Motor neuron (in vitro differentiated cells): ENCODE measurements around the gene MIX23. TPM values are rescaled to one million over a fixed set of nuclear protein-coding genes. Genes with fewer than 3 reads are reported as not detected.

Experiments
- ATAC-seq, 8 experiments: fragments of 200-7000 bp; cut with Tn5 transposase; replicated peaks in 6 of 8; 2 replicates each; pipeline ENCODE4 v1.8.0; 2021; ENCODE audit warnings: mild to moderate bottlenecking in 8 of 8, moderate library complexity in 8 of 8
- H3K27ac ChIP-seq, 2 donors: fragments of 250-450 bp; sonication (Bioruptor Pico); 2 replicates each; pipeline ENCODE4 v1.9.0; 2021; ENCODE audit warnings: antibody characterized with exemption in 2 of 2, mild to moderate bottlenecking in 2 of 2, moderate library complexity in 1 of 2
- H3K4me1 ChIP-seq, 2 donors: fragments of 250-450 bp; sonication (Bioruptor Pico); replicated peaks in 1 of 2; 2 replicates each; pipeline ENCODE4 v1.6.1; 2021; ENCODE audit warnings: antibody characterized with exemption in 2 of 2, mild to moderate bottlenecking in 2 of 2, moderate library complexity in 1 of 2
- H3K4me3 ChIP-seq, 5 donors: fragments of 250-450 bp; sonication (Bioruptor Pico); 2 replicates each; pipeline ENCODE4 v1.9.0; 2021; ENCODE audit warnings: antibody characterized with exemption in 5 of 5, mild to moderate bottlenecking in 5 of 5, moderate library complexity in 4 of 5
- WGBS, 10 experiments: fragments of 450-650 bp; shearing (Covaris generic); methylation state at CpG; one replicate each; pipeline ENCODE4 v1.0.0; 2022; 5-methylcytosine and 5-hydroxymethylcytosine counted together
- in situ Hi-C, 9 experiments: fragments of 400-800 bp; cut with MboI; loops; one replicate each; pipeline ENCODE4 v1.15.0; 2021; ENCODE audit warnings: low sequenced_read_pairs in 9 of 9, low pct_unique_long_range_greater_than_20kb in 2 of 9; ENCODE audit not compliant: unreplicated experiment in 9 of 9
- total RNA-seq, 8 experiments: library from RNA; unstranded; fragments of 300-600 nt; gene quantifications; 2 replicates each; pipeline versions ENCODE4 v1.2.3 to v1.2.4, GENCODE V29; 2022

MIX23 gene
- total RNA-seq, 8 experiments from 2014 or later, result 25.7 to 91.3 (median 51.9) TPM

DNA sequence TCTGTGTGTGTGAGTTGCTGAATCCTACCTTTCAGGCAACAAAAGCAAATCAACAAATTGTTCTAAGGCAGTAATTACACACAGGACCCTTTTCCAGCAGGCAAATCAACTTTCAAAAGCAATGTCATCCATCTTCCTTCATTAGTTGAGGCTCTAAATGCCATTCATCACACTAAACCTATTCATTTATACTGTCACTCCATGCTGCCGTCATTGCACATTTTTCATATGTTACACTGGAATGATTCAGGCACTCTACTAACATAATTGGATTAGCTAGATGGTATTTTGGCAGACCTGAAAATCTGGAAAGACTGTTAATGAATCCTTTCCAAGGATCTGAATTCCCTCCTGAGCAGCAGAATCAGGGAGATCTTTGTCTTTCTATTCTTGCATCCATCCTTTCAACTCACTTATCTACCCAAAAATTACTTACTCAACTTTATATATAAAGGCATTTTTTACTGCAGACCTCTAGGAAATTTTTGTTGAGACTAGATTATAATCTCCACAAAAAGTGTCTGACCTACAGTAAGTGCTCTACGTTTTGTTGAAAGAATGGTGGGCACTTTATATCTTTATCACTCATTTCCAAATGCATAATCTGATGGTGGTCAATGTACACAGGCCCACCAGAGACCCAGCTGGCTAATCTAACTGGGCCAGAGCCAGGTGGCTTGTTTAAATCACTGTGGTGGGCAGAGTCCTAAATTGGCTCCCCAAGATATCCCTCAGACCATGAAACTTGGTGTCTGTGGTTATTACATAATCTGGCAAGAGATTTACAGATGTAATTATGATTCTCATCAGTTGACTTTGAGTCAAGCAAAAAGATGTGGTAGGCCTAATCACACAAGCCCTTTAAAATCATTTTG is 25.0 kb downstream of the MIX23 start:
- Histone ChIP-seq H3K4me1 (no peaks in the 10 kb centered on the region), H3K4me3 (no peak overlapping the region), H3K27ac (no peak overlapping the region)
- peak in 1 of 8 experiments; percentile 52 for ATAC-seq
- in situ Hi-C loops, result no loop called here
- WGBS, 10 experiments, result 40 to 100% (median 82%) methylated on average over 1 to 2 of the region's 2 CpGs; no CpG with 5 or more reads in 1 of the 10 experiments

DNA sequence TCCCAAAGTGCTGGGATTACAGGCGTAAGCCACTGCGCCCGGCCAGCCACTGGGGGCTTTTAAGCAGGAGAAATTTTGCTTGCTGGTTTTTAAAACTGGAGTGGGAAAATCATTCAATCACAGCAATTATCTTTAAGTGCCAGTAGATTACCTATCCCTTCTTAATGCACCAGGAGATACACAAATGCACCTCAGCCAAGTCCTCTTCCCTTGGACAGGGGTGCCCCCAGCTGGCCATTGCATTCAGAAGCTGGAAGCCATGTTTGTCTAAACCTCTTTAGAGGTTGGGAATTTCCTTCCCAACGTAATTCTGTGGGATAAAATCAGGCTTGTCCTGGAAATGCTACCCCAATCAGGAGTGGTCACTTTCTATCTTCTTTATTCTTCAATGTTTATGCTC is 26.6 kb downstream of the MIX23 start:
- in situ Hi-C loops, result no loop called here
- no peak overlapping the region for H3K4me3 ChIP-seq
- H3K4me1 ChIP-seq, result no peaks in the 10 kb centered on the region
- H3K27ac ChIP-seq, result no peak overlapping the region
- ATAC-seq, result peak in 3 of 8 experiments; percentile 59 to 72 (median 69)
- 40 to 100% (median 81%) methylated on average over 1 to 4 of the region's 4 CpGs; no CpG with 5 or more reads in 3 of the 10 experiments for WGBS, 10 experiments

DNA sequence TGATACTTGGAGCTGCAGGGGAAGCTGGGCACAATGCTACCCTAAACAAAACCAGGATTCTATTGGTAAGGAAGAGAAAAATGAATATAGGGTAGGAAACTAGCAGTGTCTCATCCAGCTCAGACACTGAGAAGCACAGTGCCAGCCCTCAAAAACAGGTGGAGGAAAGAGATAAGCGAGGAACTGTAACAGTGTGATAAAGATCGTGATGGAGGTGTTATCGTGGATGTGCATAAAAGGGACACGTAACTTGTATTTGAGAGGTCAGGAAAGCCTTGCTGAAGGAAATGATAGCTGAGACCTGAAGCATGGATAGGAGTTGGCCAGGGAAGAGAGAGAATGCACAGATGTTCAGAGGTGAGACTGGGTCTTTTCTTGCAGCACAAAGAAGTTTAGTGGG is 27.4 kb downstream of the MIX23 start:
- Histone ChIP-seq H3K4me3 (no peak overlapping the region), H3K4me1 (no peaks in the 10 kb centered on the region), H3K27ac (no peak overlapping the region)
- 67 to 100% (median 90%) methylated on average over 1 to 4 of the region's 4 CpGs; no CpG with 5 or more reads in 2 of the 10 experiments for WGBS, 10 experiments
- ATAC-seq, result no peak
- in situ Hi-C loops, result no loop called here

DNA sequence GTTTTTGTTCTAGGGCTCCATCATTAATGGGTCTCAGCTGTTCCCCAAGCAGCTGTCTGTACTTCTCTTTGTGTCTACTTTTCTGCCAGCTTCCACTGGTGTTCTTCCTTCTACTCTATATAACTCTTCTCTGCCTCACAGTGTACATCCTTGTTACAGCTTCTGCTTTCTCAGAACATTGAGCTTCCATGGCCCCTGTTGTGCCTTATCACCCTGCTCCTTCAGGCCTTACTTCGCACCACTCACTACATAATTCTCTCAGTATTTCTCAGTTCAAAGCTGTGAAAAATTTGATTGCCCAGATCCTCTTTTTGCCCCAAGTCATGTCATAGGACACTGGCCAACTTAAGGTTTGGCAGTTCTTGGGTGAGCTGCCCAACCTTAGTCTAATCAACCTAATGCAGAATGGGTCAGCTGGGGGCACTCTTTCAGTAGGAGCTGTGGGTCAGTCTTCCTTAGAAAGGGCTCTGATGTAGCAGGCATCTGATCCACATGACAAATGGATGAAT is 29.1 kb downstream of the MIX23 start:
- no peaks in the 10 kb centered on the region for H3K4me1 ChIP-seq
- no peak overlapping the region for H3K4me3 ChIP-seq
- no peak for ATAC-seq
- in situ Hi-C loops, result no loop called here
- WGBS, 10 experiments, result 60 to 100% (median 89%) methylated on average over 1 of the region's 1 CpG; no CpG with 5 or more reads in 2 of the 10 experiments
- H3K27ac ChIP-seq, result no peak overlapping the region

DNA sequence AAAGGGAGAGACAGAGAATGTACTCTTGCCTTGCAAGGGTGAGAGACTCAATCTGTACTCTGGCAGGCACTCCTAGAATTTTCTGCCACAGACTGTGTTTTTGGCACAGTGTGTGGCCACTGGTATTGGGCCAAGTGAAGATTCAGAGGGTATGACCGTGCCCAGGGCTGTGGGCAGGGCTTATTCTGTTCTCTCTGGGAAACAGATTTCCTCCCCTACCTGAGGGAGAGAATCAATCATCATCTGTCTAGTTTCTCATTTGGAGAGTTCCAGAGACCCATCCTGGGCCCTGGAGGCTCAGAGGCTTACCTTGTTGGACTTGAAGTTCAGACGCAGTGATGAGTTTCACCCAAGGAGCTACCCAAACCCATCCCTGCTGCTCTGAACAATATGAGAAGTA is 29.8 kb downstream of the MIX23 start:
- H3K4me3 ChIP-seq, result no peak overlapping the region
- WGBS, 10 experiments, result 21 to 100% (median 76%) methylated on average over 1 to 2 of the region's 2 CpGs; no CpG with 5 or more reads in 6 of the 10 experiments
- in situ Hi-C loops, result no loop called here
- H3K4me1 ChIP-seq, result no peaks in the 10 kb centered on the region
- no peak for ATAC-seq
- H3K27ac ChIP-seq, result no peak overlapping the region

DNA sequence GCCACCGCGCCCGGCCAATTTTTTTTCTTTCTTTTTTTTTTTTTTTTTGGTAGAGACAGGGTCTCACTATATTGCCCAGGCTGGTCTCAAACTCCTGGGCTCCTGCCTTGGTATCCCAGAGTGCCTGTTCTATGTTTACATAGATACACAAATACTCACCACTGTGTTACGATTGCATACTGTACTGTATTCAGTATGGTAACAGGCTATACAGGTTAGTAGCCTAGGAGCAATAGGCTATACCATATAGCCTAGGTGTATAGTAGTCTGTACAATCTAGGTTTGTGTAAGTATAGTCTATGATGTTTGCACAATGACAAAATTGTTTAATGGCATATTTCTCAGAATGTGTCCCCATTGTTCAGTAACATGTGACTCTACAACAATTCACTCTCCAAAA is 31.4 kb downstream of the MIX23 start:
- ATAC-seq, result no peak
- Histone ChIP-seq H3K4me3 (no peak overlapping the region), H3K4me1 (no peaks in the 10 kb centered on the region), H3K27ac (no peak overlapping the region)
- in situ Hi-C loops, result no loop called here
- 60 to 100% (median 100%) methylated on average over 1 to 3 of the region's 4 CpGs; no CpG with 5 or more reads in 4 of the 10 experiments for WGBS, 10 experiments

DNA sequence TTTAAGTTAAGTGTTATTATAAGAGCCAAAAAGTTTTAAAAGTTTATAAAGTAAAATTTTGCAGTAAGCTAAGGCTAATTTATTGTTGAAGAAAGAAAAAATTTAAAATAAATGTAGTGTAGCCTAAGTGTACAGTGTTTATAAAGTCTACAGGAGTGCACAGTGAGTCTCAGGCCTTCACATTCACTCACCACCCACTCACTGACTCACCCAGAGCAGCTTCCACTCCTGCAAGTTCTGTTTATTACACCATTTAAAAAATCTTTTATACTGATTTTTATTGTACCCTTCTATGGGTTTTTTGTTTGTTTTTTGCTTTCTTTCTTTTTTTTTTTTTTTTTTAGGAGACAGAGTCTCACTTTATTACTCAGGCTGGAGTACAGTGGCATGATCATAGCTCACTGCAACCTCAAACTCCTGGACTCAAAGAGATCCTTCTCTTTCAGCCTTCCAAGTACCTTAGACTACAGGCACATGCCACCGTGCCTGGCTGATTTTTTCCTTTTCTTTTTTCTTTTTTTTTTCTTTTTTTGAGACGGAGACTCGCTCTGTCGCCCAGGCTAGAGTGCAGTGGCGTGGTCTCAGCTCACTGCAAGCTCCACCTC is 32.1 kb downstream of the MIX23 start:
- ATAC-seq, result no peak
- Histone ChIP-seq H3K4me3 (no peak overlapping the region), H3K27ac (no peak overlapping the region), H3K4me1 (no peaks in the 10 kb centered on the region)
- WGBS, 10 experiments, result 0 to 91% (median 85%) methylated on average over 1 to 5 of the region's 5 CpGs; no CpG with 5 or more reads in 1 of the 10 experiments
- in situ Hi-C loops, result no loop called here

DNA sequence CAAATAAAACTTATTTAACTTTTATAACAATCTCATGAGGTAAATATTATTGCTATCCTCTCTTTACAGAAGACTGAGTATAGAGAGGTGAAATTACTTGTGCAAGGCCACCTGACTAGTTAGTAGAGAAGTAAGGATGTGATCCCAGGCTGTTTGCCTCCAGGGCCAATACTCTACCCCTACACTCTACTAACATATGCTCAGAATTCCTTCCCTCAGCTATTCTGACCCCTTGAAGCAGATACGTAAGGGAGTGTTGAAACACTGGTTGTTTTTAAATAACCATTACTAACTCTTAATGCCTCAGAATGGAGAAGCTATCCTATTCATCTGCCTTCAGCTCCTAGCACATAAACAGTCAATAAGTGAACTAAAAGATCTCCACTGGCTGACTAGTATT is 33.9 kb downstream of the MIX23 start:
- H3K27ac ChIP-seq, result no peak overlapping the region
- no peak for ATAC-seq
- in situ Hi-C loops, result no loop called here
- H3K4me1 ChIP-seq, result no peaks in the 10 kb centered on the region
- no peak overlapping the region for H3K4me3 ChIP-seq
- WGBS, 10 experiments, result 40 to 100% (median 80%) methylated on average over 1 of the region's 1 CpG; no CpG with 5 or more reads in 3 of the 10 experiments

DNA sequence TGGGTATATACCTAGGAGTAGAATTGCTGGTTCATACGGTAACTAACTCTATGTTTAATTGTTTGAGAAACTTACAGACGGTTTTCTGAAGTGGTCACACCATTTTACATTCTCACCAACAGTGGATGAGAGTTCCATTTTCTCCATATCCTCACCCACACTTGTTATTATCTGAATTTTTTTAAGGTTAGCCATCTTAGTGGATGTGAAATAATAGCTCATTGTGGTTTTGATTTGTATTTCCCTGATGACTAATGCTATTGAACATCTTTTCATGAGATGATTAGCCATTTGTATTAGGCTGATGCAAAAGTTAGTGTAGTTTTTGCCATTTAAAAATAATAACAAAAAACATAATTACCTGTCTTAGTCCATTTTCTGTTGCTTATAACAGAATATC is 39.4 kb downstream of the MIX23 start:
- in situ Hi-C loops, result no loop called here
- WGBS, 10 experiments, result 40 to 88% (median 68%) methylated on average over 1 to 2 of the region's 2 CpGs
- H3K27ac ChIP-seq, result no peak overlapping the region
- no peak for ATAC-seq
- H3K4me1 ChIP-seq, result no peaks in the 10 kb centered on the region
- no peak overlapping the region for H3K4me3 ChIP-seq

DNA sequence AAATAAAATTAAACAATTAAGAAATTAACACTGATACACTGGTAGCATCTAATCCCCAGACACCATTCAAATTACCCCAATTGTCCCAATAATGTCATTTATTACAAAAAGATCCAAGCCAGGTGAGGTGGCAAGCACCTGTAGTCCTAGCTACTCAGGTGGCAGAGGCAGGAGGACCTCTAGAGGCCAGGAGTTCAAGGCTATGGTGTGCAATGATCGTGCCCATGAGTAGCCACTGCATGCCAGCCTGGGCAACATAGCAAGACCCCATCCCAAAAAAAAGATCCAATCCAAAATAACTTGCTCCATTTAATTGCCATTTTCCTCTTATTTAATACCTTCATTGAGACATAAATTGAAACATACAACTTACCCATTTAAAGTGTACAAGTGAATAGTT is 40.2 kb downstream of the MIX23 start:
- no peak overlapping the region for H3K27ac ChIP-seq
- 13 to 86% (median 60%) methylated on average over 1 of the region's 1 CpG; no CpG with 5 or more reads in 5 of the 10 experiments for WGBS, 10 experiments
- in situ Hi-C loops, result no loop called here
- no peak overlapping the region for H3K4me3 ChIP-seq
- ATAC-seq, result no peak
- no peaks in the 10 kb centered on the region for H3K4me1 ChIP-seq

DNA sequence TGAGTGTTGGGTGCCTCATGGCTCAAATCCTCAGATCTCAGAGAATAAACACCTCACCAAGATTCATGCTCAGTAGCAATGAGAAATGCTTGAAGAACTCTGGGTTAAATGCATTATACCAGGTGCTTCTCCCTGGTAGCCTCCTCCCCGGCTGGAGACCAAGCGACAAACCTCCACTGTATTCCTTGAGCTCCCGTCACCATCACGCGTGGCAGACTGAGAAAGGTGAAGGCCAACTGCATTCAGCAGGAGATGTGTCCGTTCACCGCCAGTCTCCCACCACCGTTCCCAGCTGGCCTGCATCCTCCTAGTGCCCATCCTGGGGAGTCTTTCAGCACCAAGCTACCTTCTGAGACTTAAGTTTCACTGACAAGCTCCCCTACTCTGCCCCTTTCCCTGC is 50.5 kb downstream of the MIX23 start:
- no peak overlapping the region for H3K27ac ChIP-seq
- no peak for ATAC-seq
- H3K4me3 ChIP-seq, result no peak overlapping the region
- WGBS, 10 experiments, result 74 to 100% (median 76%) methylated on average over 1 to 6 of the region's 8 CpGs; no CpG with 5 or more reads in 2 of the 10 experiments
- in situ Hi-C loops, result no loop called here
- H3K4me1 ChIP-seq, result no peaks in the 10 kb centered on the region

DNA sequence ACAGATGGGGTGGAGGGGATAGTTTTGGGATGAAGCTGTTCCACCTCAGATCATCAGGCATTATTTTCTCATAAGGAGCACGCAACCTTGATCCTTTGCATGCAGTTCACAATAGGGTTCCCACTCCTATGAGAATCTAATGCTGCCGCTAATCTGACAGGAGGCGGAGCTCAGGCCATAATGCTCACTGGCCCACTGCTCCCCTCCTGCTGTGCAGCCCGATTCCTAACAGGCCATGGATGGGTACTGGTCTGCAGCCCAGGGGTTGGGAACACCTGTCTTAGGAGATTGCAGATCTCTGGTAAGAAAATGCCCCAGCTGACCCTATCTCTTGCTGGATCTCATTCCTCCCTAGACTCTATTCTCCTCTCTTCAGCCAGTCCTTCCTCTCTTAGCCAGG is 51.1 kb downstream of the MIX23 start:
- ATAC-seq, result no peak
- 50 to 76% (median 70%) methylated on average over 1 to 4 of the region's 4 CpGs; no CpG with 5 or more reads in 6 of the 10 experiments for WGBS, 10 experiments

DNA sequence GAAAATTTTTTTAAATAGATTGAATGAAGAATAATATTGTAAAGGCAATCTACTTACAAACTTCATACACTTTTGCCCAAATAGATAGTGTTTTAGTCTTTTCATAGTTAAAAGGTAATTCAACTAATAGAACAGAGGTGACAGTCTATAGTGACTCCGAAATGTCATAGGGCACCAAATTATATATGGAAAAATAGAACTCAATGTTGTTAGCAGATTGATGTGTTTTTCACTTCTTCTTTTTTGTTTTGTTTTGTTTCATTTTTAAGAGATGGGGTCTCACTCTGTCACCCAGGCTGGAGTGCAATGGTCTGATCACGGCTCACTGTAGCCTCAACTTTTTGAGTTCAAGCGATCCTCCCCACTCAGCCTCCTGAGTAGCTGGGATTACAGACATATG is 57.3 kb downstream of the MIX23 start:
- in situ Hi-C loops, result no loop called here

More for the DNA sequence above, 51.1 kb downstream of the MIX23 start:
- in situ Hi-C loops, result no loop called here
- Histone ChIP-seq H3K4me3 (no peak overlapping the region), H3K27ac (no peak overlapping the region), H3K4me1 (no peaks in the 10 kb centered on the region)

More for the DNA sequence above, 57.3 kb downstream of the MIX23 start:
- Histone ChIP-seq H3K4me3 (no peak overlapping the region), H3K4me1 (no peaks in the 10 kb centered on the region), H3K27ac (no peak overlapping the region)
- ATAC-seq, result no peak
- WGBS, 10 experiments, result 80 to 100% (median 100%) methylated on average over 1 to 3 of the region's 3 CpGs; no CpG with 5 or more reads in 2 of the 10 experiments
